ENCODE data around the gene ATOSB. TPM values are rescaled to one million over a fixed set of nuclear protein-coding genes. Genes with fewer than 3 reads are reported as not detected.

Gene ATOSB
- total RNA-seq, 4 donors from 2014 or later, result 0.51 to 14.8 (median 4.1) TPM

DNA sequence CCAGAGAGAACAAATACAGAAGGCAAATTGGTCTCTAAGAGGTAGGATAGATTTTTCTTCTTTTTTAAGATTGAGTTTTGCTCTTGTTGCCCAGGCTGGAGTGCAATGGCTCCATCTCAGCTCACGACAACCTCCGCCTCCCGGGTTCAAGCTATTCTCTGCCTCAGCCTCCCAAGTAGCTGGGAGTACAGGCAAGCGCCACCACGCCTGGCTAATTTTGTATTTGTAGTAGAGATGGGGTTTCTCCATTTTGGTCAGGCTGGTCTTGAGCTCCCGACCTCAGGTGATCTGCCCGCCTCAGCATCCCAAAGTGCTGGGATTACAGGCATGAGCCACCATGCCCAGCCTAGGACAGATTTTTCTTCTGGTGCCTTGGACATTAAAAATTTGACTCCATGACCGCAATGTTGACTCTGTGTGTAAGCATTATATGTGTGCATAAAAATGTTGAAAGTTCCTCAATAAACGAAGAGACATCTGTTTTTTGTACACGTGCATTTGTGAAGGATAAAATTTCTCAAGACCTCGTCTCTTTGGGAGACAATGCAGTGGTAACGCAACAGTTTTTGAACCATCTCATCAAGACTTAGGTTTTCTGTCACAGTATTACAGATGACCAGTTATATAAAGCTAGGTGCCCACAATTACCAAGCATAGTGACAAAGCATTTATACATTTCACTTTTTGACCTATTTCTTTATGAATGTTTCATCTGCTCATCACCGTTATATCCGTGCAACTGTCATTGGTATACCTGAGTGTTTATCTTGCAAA is 60.6 kb downstream of the ATOSB start:
- H3K9me3 ChIP-seq, result no peaks in the 10 kb centered on the region
- no peak overlapping the region for H3K4me3 ChIP-seq
- DNase-seq, result no peak
- no peak overlapping the region for H3K27ac ChIP-seq
- H3K4me1 ChIP-seq, result no peaks in the 10 kb centered on the region
- H3K36me3 ChIP-seq, result no peaks in the 10 kb centered on the region
- intact Hi-C loops (cut with DNase I; ENCODE audit: low total_unique reads), result no loop called here
- TF ChIP-seq POLR2A (IDR thresholded peaks at IDR 0.05), result no peak
- TF ChIP-seq, protein P1, sequence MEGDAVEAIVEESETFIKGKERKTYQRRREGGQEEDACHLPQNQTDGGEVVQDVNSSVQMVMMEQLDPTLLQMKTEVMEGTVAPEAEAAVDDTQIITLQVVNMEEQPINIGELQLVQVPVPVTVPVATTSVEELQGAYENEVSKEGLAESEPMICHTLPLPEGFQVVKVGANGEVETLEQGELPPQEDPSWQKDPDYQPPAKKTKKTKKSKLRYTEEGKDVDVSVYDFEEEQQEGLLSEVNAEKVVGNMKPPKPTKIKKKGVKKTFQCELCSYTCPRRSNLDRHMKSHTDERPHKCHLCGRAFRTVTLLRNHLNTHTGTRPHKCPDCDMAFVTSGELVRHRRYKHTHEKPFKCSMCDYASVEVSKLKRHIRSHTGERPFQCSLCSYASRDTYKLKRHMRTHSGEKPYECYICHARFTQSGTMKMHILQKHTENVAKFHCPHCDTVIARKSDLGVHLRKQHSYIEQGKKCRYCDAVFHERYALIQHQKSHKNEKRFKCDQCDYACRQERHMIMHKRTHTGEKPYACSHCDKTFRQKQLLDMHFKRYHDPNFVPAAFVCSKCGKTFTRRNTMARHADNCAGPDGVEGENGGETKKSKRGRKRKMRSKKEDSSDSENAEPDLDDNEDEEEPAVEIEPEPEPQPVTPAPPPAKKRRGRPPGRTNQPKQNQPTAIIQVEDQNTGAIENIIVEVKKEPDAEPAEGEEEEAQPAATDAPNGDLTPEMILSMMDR (IDR thresholded peaks at IDR 0.05), result no peak
- H3K27me3 ChIP-seq, result no peaks in the 10 kb centered on the region

- no peaks in the 10 kb centered on the region for H3K9me3 ChIP-seq
- H3K27ac ChIP-seq, result no peak overlapping the region
- no peak for TF ChIP-seq POLR2A (IDR thresholded peaks at IDR 0.05)
- TF ChIP-seq, protein P1 (IDR thresholded peaks at IDR 0.05), result no peak
- H3K36me3 ChIP-seq, result no peaks in the 10 kb centered on the region
- intact Hi-C loops (cut with DNase I; ENCODE audit: low total_unique reads), result no loop called here
- H3K4me1 ChIP-seq, result no peaks in the 10 kb centered on the region
- DNase-seq, result no peak
- H3K27me3 ChIP-seq, result no peaks in the 10 kb centered on the region
- no peak overlapping the region for H3K4me3 ChIP-seq
Measured at GRCh38 chr9:35054185-35054835, 61.4 kb downstream of the ATOSB start.

Other genes starting within 250 kb of the ATOSB start
- 1 to 10 TPM in 1 of 4 donors, under 1 TPM in 3; under 0.01 to 1.5 (median 0.81) TPM for gene PHF24, start 157.6 kb downstream of the ATOSB start, total RNA-seq
- gene DNAJB5, start 126.1 kb downstream of the ATOSB start, total RNA-seq, result 10 to 100 TPM in 3 of 4 donors, 1 to 10 TPM in 1; 9.7 to 45.0 (median 25.1) TPM
- 100 to 1,000 TPM in 3 of 4 donors, 10 to 100 TPM in 1; 57.6 to 252 (median 174) TPM for gene VCP, start 43.2 kb downstream of the ATOSB start, total RNA-seq
- 10 to 100 TPM in 1 of 4 donors, 1 to 10 TPM in 3; 1.8 to 29.1 (median 8.3) TPM for gene FANCG, start 35.9 kb downstream of the ATOSB start, total RNA-seq
- gene PIGO, start 19.3 kb downstream of the ATOSB start, total RNA-seq, result 10 to 100 TPM in 3 of 4 donors, 1 to 10 TPM in 1; 2.8 to 21.5 (median 14.6) TPM
- 100 to 1,000 TPM in 1 of 4 donors, 10 to 100 TPM in 3; 58.4 to 107 (median 63.4) TPM for gene STOML2, start 12.7 kb downstream of the ATOSB start, total RNA-seq
- gene UNC13B, start 46.1 kb upstream of the ATOSB start, total RNA-seq, result 10 to 100 TPM; 11.2 to 37.1 (median 14.6) TPM